Transverse colon (tissue), 4 donors: ENCODE measurements around the gene DNAJB8.

Experiments used
- CTCF ChIP-seq, 5 experiments: fragments of 200-600 bp in 3 of 5; fragments of 450-650 bp in 2 of 5; sonication (generic) in 3 of 5; IDR thresholded peaks; 1 replicate in 2 of 5; 2 replicates in 3 of 5; pipeline ENCODE4 v1.5.1; 2016 to 2017; ENCODE audit warnings: antibody characterized with exemption in 5 of 5, inconsistent platforms in 3 of 5, mild to moderate bottlenecking in 2 of 5, moderate library complexity in 1 of 5
- EP300 ChIP-seq: sonication (generic); formaldehyde crosslinking; IDR thresholded peaks from one replicate; pipeline ENCODE4 v1.6.1; 2017; ENCODE audit warnings: antibody characterized with exemption, low read depth
- POLR2A ChIP-seq: fragments of 450-650 bp; IDR thresholded peaks from one replicate; pipeline ENCODE4 v1.6.1; 2016; ENCODE audit warnings: antibody characterized with exemption, mild to moderate bottlenecking, moderate library complexity
- POLR2AphosphoS5 ChIP-seq, 3 donors: sonication (generic); formaldehyde crosslinking; IDR thresholded peaks; one replicate each; pipeline ENCODE4 v1.6.1; 2016; ENCODE audit warnings: antibody characterized with exemption in 3 of 3

- TF ChIP-seq CTCF (IDR thresholded peaks at IDR 0.05): no peak
- no peak for TF ChIP-seq POLR2AphosphoS5 (IDR thresholded peaks at IDR 0.05)
- no peak for TF ChIP-seq POLR2A
- no peak for TF ChIP-seq EP300
Observed at GRCh38 chr3:128429275-128429674, 37.4 kb downstream of the DNAJB8 start.
